GM12892 (cell line): ENCODE measurements around the gene TMEM203.

ENCODE experiments used
- POLR2A ChIP-seq: IDR thresholded peaks from 2 replicates; pipeline ENCODE4 v1.6.1; 2011; ENCODE audit warnings: low read depth, low read length, control low read depth
- TAF1 ChIP-seq: IDR thresholded peaks from 2 replicates; pipeline ENCODE4 v1.6.1; 2011; ENCODE audit warnings: low read depth, mild to moderate bottlenecking, control low read depth, low read length, borderline replicate concordance

- TF ChIP-seq POLR2A, result no peak
- no peak for TF ChIP-seq TAF1
Measured at GRCh38 chr9:137242269-137243203, 37.1 kb upstream of the TMEM203 start.
